ENCODE measurements around the gene FGF12. TPM values are rescaled to one million over a fixed set of nuclear protein-coding genes. Genes with fewer than 3 reads are reported as not detected.

The FGF12 gene
- polyA plus RNA-seq, 3 donors: not detected

DNA sequence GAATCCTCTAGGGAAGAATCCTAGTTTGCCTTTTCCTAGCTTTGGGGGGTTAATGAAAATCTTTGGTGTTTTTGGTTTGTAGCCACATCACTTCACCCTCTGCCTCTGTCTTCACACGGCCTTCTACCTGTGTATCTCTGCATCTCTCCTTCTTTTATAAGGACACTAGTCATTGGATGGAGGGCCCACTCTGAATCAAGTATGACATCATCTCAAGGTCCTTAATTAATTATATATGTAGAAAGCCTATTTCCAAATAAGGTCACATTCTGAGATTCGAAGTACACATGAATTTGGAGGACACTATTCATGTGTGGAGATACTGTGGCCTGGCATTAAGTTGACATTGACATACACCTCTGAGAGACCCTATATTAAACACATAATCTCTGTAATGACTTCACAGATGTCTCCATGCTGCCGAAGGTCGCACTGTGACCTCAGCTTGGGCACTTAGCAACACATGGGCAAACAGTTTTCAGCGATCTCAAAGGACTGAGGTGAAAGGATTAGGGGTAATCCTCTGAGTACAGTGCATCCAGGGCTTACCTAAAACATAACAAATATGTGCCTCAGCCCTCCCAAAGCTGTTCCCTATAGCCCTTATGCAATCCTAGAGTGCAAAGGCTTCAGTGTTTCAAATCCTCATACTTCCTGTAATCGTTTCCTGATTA is 446.0 kb downstream of the FGF12 start:
- no peaks in the 10 kb centered on the region for H3K27me3 ChIP-seq (ENCODE audit: control insufficient read depth in 2 of 2, insufficient read depth in 2 of 2, low read length in 2 of 2)

DNA sequence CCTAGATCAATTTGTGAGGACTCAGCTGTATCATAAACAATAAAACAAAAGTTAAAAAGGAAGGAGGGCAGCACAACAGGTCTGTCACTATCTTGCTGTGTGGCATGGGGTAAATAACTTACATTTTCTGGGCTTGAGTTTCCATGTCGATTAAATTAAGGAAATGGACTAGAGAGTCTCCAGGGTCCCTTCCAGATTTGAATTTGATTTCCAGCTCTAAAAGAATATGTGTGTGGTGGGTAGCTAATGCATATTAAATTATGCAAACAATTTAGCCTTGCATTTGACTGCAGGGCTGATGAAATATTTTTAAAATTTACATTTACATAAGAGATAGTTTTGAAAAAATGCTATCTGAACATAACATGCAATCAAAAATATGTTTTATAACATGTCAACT is 447.7 kb downstream of the FGF12 start:
- WGBS (ENCODE audit: insufficient coverage): 100% methylated on average over 1 of the region's 1 CpG
- TF ChIP-seq, protein P1, sequence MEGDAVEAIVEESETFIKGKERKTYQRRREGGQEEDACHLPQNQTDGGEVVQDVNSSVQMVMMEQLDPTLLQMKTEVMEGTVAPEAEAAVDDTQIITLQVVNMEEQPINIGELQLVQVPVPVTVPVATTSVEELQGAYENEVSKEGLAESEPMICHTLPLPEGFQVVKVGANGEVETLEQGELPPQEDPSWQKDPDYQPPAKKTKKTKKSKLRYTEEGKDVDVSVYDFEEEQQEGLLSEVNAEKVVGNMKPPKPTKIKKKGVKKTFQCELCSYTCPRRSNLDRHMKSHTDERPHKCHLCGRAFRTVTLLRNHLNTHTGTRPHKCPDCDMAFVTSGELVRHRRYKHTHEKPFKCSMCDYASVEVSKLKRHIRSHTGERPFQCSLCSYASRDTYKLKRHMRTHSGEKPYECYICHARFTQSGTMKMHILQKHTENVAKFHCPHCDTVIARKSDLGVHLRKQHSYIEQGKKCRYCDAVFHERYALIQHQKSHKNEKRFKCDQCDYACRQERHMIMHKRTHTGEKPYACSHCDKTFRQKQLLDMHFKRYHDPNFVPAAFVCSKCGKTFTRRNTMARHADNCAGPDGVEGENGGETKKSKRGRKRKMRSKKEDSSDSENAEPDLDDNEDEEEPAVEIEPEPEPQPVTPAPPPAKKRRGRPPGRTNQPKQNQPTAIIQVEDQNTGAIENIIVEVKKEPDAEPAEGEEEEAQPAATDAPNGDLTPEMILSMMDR (IDR thresholded peaks at IDR 0.05): no peak
- Histone ChIP-seq H3K4me2 (replicated peaks; ENCODE audit: extremely low read depth, low read length, poor library complexity, severe bottlenecking) (no peak overlapping the region), H3K27ac (ENCODE audit: low read depth in 1 of 2, low read length in 2 of 2) (no peak overlapping the region), H3K27me3 (ENCODE audit: control insufficient read depth in 2 of 2, insufficient read depth in 2 of 2, low read length in 2 of 2) (no peaks in the 10 kb centered on the region), H3K36me3 (replicated peaks in 1 of 2; ENCODE audit: control insufficient read depth in 1 of 2, insufficient read depth in 2 of 2, low read length in 2 of 2) (no peaks in the 10 kb centered on the region), H2AFZ (ENCODE audit: insufficient read depth, low read depth, low read length, poor library complexity, severe bottlenecking) (no peak overlapping the region), H3K4me1 (ENCODE audit: control insufficient read depth in 1 of 2, insufficient read depth in 2 of 2, low read length in 2 of 2) (no peaks in the 10 kb centered on the region), H3K4me3 (replicated peaks in 1 of 3; ENCODE audit: low read depth in 2 of 3, low read length in 3 of 3) (no peak overlapping the region), H3K9me3 (replicated peaks in 1 of 2; ENCODE audit: control insufficient read depth in 1 of 2, insufficient read depth in 1 of 2, low read length in 2 of 2) (peaks cover 0 to 4% of the 10 kb centered on the region in 2 donors), H3K79me2 (ENCODE audit: insufficient read depth, low read length) (no peaks in the 10 kb centered on the region), H3K9ac (ENCODE audit: insufficient read depth, low read length, poor library complexity, severe bottlenecking) (no peak overlapping the region), H4K20me1 (ENCODE audit: insufficient read depth, low read length) (no peaks in the 10 kb centered on the region)
- Mint-ChIP-seq H3K4me3 (no peak overlapping the region), H3K9me3 (peaks cover 0 to 2% (median 0%) of the 10 kb centered on the region in 7 donors), H3K27ac (no peak overlapping the region), H3K27me3 (ENCODE audit: low read depth in 3 of 3) (no peaks in the 10 kb centered on the region), H3K36me3 (no peaks in the 10 kb centered on the region), H3K4me1 (no peaks in the 10 kb centered on the region)
- intact Hi-C loops (cut with micrococcal nuclease): no loop called here
- DNase-seq: no peak

More for the DNA sequence above, 446.0 kb downstream of the FGF12 start:
- no peaks in the 10 kb centered on the region for H3K79me2 ChIP-seq (ENCODE audit: insufficient read depth, low read length)
- no peak overlapping the region for H3K4me2 ChIP-seq (replicated peaks; ENCODE audit: extremely low read depth, low read length, poor library complexity, severe bottlenecking)
- no peak overlapping the region for H3K27ac Mint-ChIP-seq
- intact Hi-C loops (cut with micrococcal nuclease): no loop called here
- no peak overlapping the region for H3K4me3 ChIP-seq (replicated peaks in 1 of 3; ENCODE audit: low read depth in 2 of 3, low read length in 3 of 3)
- H3K4me1 ChIP-seq (ENCODE audit: control insufficient read depth in 1 of 2, insufficient read depth in 2 of 2, low read length in 2 of 2): no peaks in the 10 kb centered on the region
- no peaks in the 10 kb centered on the region for H3K27me3 Mint-ChIP-seq (ENCODE audit: low read depth in 3 of 3)
- no peaks in the 10 kb centered on the region for H3K36me3 ChIP-seq (replicated peaks in 1 of 2; ENCODE audit: control insufficient read depth in 1 of 2, insufficient read depth in 2 of 2, low read length in 2 of 2)
- no peaks in the 10 kb centered on the region for H3K4me1 Mint-ChIP-seq
- no peak for DNase-seq
- whole genome bisulfite sequencing (ENCODE audit: insufficient coverage): 86% methylated on average over 1 of the region's 6 CpGs
- H4K20me1 ChIP-seq (ENCODE audit: insufficient read depth, low read length): no peaks in the 10 kb centered on the region
- TF ChIP-seq, protein P1 (IDR thresholded peaks at IDR 0.05): no peak
- H3K36me3 Mint-ChIP-seq: no peaks in the 10 kb centered on the region
- no peak overlapping the region for H3K27ac ChIP-seq (ENCODE audit: low read depth in 1 of 2, low read length in 2 of 2)
- H3K9ac ChIP-seq (ENCODE audit: insufficient read depth, low read length, poor library complexity, severe bottlenecking): no peak overlapping the region
- H3K9me3 ChIP-seq (replicated peaks in 1 of 2; ENCODE audit: control insufficient read depth in 1 of 2, insufficient read depth in 1 of 2, low read length in 2 of 2): peaks cover 0 to 4% of the 10 kb centered on the region in 2 donors
- no peak overlapping the region for H3K4me3 Mint-ChIP-seq
- H3K9me3 Mint-ChIP-seq: peaks cover 0 to 2% (median 0%) of the 10 kb centered on the region in 7 donors
- no peak overlapping the region for H2AFZ ChIP-seq (ENCODE audit: insufficient read depth, low read depth, low read length, poor library complexity, severe bottlenecking)

Measured in CD14-positive monocyte (primary cell).